Kidney glomerular epithelial cell (primary cell): ENCODE measurements around the gene ST3GAL4.
"Not testable (repeated sequence)": the region's sequence is repeated elsewhere in the genome, so short reads cannot be mapped to it uniquely, and the experiment has no call there.

Source experiments
- DNase-seq: peaks from one replicate; lab custom pipeline; 2025; lab: John Stamatoyannopoulos, UW

The ST3GAL4 gene

DNA sequence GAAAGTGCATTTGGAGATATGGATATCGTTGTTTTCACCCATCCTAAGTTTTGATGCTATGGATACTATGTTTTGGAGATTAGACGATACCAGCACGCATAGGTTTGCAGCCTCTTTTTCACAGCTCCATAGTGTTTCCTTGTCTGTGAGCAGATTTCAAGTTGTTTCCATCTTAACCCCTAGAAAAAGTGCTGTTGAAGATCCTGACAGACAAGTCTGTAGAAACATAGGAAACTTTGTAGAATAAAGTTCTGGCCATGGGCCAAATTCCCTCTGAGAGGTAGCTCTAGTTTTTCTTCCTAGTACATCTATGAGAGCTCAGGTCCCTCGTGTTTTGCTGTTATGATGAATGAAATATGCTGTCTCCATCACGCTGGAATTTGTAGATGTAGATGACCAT is 32.4 kb downstream of the ST3GAL4 start:
- DNase-seq = no peak

DNA sequence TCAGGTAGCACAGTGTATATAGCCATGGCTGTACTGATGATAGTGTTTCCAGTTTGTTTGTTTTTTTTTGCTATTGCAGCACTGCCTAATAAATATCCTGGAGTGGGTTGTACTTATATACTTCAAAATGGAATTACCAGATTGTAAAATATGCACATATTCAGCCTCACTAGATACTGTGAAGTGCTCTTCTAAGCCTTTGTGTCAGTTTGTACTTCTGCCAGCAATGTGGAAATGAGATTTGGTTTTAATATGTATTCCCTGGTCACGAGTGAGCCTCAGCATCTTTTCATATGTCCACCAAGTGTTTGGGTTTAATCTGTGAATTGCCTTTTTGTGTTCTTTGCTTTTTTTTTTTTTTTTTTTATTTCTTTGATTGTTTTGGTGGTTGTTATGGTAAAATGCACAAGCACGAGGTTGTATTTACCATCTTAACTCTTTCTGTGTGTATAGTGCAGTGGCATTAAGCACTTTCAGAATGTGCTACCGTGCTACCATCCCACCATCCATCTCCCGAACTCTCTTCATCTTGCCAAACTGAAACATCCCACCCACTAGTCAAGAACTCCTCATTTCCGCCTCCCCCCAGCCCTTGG is 34.9 kb downstream of the ST3GAL4 start:
- no peak for DNase-seq

DNA sequence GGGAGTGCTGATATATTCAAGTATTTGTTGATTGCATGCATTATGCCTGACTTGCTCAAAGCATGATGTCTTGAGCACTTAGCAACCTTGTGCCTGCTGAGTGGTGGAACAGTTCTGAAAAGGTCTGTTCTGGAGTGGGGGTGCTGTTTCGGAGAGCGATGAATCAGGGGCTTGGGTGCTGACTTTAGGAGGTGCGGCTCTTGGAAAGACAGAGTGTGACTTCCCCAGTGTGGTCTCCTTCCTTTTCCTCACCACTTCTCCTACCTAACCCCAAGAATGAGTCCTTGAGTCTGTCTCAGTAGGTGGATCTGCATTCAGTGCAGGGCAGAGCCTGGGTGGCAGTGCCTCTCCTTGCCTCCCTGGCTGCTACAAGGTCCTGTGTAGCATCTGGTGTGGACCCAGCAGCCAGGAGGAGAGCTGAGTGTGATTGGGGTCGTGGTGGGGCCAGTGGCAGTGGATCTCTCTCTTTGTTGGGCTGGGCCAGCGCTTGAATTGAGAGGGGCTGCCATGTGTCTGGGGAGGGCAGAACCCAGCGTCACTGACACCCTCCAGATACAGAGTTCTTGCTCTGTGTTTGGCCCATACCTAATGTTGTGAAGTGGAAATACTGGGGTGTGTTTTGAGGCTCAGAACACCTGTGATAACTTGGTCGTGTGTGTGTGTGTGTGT is 35.9 kb downstream of the ST3GAL4 start:
- no peak for DNase-seq

DNA sequence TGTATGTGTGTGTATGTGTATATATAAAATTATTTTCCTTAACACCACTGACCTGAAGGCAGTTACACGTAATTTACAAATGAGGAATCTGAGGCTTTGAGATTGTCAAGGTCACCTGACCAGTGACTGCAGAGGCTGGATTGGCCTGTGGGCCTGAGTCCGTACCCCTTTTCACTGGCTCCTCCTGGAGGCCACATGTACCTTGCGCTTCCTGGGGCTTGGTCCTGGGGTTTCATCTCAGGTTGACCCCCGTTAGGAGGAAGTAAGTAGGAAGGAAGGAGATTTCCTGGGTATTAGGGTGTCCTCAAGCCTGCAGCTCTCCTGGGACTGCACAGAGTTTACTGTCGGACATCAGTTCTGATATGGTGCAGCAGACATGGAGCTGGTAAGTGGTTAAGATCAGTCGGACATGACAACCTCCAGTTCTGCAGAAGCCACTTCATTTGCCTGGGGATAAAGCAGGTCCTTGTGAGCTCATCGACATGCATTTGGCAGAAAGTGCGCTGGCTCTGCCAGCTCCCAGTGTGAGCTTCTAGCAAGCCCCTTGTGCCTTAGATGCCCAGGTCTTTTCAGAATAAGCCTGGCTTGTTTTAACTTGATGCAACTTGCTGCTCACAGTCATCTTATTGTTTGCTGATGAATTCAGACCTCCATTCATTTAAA is 36.6 kb downstream of the ST3GAL4 start:
- DNase-seq = no peak

DNA sequence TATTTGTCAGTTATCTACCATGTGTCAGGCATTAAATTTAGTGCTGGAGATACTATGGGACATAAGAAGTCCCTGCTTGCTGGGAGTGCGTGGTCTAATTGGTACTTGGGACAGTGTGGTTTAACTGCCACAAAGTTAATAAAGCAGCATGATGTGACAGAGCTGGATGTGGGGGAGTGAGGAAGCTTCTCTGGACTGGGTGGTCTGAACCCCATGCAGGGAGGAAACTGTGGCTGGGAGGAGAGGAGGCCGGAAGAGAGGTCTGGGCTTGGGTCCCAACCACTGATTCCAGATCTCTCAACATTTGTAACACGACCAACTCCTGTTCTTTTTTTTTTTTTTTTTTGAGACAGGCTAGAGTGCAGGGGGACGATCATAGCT is 37.1 kb downstream of the ST3GAL4 start:
- no peak for DNase-seq

DNA sequence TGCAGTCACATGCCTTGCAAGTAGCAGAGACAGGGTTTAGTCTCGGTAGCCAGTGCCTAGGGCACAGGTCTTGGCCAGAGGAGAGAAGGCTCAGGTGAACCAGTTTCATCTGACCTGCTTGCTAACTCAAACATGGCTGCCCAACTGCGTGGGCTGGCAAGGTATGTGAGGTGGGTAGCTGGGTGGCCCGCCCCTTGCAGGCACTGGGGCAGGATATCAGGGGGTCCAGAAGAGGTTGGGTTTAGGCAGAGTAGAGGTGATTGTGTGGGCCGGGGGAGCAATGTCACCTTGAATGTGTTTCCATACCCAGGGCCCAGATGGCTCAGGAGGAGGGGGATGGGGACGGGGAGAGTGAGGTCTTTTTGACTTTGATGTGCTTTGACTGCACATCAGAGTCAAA is 37.7 kb downstream of the ST3GAL4 start:
- DNase-seq = no peak

DNA sequence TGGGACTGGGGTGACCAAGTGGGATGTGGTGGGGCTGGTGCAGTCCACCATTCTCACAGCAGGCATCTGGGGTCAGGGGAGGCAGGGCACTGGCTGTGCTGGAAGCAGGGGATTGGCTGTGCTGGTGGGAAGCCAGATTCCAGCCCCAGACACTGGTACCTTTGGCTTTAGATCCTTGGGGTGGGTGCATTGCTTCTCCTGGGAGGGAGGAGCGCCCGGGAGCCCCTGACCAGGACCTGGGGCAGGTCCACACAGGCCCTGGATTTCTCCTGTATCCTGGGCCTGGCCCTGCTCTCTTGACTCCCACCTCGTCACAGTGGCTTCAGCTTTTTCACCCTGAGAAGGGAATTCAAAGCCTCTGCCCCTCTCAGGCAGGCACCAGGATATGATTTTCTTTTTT is 38.5 kb downstream of the ST3GAL4 start:
- DNase-seq = no peak

DNA sequence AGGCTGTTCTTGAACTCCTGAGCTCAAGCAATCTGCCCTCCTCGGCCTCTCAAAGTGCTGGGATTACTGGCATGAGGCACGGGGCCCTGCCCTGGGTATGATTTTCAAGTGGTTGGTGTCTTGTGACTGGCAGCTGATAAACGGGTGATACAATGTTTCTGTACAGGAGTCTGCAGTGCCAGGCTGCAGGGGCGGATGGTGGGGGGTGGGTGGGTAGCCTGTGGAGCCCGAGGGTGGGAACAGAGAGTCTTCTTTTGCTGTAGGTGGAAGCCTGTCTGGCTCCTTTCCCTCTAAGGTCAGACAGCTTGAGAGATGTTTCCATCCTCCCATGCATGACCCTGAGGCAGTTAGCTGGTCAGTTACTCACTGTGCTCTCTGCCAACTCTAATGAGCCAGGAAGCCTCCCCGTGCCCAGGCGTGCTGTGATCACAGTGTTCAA is 39.2 kb downstream of the ST3GAL4 start:
- DNase-seq = peak; percentile 18

DNA sequence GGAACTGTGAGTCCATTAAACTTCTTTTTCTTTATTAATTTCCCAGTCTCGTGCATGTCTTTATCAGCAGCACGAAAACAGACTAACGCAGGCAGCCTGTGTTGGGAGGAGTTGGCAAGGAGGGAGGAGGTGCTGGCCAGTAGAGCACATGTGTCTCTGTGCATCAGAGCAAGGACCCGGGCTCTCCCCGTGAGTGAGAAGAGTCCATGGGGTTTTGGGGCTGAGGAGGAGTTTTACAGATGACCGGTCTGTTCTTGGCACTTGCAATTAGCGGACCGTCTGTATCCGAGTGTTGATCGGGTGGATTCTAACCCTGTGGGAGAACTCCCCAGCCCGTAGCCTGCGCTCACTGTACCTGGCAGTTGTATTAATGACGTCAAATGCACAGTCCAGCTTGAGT is 40.3 kb downstream of the ST3GAL4 start:
- DNase-seq = not testable (repeated sequence)

DNA sequence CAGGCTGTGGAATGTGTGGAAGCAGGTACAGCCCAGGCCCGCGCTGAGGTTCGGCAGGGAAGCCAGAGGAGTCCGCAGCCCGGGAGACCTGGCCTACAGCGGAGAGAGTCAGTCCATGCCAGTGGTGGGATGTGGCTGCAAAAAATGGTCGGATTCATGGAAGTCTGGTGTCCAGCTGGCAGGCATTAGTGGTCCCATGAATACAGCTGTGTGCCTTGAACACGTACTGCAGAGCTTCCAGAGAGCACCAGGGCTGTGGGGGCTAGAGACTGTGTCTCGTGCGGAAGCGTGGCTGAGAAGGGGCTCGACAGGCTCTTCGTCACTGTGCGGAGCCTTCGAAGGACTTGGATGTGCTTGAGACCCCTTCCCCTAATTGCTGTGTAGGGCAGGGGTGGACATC is 40.8 kb downstream of the ST3GAL4 start:
- DNase-seq = not testable (repeated sequence)

DNA sequence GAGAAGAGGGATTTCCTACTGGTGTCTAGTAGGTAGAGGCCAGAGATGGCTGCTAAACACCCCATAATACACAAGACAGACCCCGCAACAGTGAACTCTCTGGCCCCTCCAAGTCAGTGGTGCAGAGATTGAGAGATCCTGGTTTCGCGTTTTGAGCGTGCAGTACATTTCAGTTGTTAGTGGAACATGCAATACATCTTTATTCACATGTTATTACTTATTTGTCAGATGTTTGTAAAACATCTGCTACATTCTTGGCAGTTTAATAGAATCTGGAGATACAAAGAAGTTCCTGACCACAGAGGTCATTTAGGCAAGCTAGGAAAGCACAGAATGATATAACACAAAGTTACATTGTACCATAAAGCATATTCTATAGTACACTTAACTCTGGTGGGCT is 41.5 kb downstream of the ST3GAL4 start:
- no peak for DNase-seq

DNA sequence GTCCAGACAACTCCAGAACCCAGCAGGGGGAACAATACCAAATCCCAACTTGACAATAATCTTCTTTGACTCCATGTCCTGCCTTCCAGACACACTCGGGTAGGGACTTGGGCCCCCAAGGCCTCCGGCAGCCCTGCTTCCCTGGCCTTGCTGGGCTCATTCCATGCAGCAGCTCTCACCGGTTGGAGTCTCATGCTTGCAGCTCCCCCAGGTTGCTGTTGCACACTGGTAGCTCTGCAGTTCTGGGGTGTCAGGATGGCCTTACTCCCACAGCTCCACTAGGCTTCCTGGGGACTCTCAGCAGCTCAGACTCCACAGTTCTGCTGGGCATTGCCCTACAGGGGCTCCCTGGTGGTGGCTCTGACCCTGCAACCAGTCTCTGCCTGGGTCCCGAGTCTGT is 42.8 kb downstream of the ST3GAL4 start:
- DNase-seq = no peak

DNA sequence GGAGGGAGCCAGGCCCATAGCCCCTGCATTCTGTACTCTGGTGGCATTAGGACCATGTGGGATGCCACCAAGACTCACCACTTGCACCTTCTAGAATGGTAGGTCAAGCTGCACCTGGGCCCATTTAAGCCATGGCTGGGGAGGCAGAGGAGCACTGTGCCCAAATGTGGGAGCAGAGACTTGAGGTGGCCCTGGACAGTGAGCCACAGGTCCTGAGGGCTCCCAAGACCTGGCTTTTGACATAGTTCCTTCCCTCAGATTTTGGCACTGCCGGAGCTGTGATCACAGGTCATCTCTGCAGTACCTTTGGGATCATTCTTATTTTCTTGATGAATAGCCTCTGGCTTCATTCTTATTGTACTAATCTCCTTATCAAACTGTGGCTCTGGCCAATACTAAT is 43.2 kb downstream of the ST3GAL4 start:
- no peak for DNase-seq

DNA sequence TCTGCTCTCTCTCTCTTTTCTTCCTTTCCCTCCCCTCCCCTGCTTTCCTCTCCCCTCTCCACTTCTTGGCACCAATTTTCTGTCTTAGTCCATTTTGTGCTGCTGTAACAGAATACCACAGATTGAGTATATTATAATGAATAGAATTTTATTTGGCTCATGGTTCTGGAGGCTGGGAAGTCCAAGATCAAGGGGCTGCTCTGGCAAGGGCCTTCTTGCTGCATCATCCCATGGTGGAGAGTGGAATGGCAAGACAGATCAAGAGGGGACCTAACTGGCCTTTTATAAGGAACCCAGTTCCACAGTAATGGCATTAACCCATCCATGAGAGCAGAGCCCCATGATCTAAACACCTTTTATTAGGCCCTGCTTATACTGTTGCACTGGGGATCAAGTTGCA is 44.5 kb downstream of the ST3GAL4 start:
- DNase-seq = no peak

DNA sequence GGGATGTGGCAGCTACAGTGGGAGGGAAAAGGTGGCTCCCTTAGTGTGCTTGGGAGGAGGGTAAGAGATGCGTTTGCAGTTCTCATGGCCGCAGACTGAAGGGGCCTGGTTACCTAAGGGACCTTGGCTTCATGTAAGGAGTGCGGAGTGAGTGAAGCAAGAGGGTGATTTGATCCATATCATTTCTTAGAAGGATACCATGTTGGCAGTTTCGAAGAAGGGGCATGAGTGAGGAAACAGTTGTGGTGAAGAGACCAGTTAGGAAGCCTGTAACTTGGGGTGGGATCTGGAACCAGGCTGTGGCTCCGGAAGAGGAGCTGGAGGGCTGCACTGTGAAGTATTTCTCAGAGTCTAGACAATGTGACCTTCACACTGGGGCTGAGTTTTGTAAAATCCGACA is 45.0 kb downstream of the ST3GAL4 start:
- no peak for DNase-seq

DNA sequence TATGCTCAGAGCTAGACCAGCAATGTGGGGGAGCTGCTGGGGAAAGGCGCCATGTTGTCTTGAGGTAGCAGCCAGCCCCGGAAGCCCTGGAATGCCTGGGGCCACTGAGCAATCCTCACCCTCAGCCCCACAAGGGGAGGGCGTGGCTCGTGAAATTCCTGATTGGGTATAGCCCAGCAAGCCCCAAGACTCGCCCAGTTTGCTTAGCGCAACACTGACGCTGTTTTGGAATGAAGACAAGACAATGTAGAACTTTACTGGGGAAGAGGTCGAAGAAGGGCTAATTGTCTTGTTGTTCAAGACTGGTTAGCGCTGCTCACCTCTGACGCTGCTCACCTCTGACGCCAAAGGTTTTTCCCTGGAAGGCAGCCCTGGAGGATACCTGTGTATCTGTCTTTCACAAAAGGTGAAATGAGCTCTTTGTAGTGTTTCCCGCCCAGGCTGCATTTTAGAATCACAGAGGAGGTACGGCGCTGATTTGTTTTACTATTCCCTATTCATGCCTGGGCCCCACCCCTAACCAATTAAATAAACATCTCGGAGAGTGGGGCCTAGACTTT is 47.6 kb downstream of the ST3GAL4 start:
- no peak for DNase-seq

DNA sequence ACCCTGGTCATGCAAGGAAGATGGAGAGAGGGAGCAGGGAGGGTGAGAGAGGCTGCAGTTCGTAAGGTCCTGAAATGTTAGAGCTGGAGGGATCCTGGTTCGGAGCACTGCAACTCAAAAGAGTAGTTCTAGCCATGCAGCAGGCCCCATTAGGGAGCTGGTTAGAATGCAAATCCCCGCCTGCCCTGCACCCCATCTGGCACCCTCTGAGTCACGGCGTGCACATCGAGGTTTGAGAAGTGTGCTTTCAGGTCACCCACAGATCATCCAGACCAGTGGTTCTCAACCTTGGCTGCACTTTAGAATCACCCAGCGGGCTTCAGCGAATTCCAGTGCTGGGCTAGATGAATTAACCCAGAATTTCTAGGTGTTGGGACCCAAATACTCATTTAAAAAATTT is 48.2 kb downstream of the ST3GAL4 start:
- no peak for DNase-seq

DNA sequence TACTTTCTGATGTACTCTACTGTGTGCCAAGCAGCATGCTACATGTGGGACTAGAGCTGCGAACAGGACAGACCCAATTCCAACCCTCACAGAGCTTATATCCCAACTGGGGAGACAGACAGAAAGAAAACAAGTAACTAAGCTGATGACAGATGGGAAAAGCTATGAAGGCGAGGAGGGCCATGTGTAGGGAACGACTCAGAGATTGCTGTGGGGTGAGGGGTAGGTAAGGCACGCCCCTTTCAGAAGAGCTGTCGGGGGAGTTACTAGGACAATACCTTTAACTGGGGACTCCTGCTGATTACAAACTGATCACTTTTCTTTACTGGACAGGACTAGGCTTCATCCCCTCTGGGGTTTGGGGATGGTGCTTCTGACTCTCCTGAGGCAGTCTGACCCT is 48.9 kb downstream of the ST3GAL4 start:
- DNase-seq = no peak

DNA sequence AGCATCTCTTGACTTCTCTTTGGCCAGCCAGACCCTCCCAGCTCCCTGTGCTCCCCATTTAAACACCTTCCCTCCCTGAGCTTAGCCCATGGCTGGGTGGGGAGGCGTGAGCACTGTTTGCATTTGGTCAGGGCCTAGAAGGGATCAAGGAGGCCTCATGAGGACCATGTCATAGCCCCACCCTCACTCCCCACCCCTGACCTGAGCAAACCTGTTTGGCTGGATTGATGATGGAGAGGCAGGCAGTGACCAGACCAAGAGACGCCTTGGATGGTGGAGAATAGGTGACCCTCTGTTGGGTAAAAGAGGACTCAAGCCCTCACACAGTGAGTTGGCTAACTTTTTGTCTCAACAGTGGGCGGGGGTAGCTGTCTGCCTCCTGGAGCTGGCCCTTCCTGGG is 49.9 kb downstream of the ST3GAL4 start:
- DNase-seq = no peak

DNA sequence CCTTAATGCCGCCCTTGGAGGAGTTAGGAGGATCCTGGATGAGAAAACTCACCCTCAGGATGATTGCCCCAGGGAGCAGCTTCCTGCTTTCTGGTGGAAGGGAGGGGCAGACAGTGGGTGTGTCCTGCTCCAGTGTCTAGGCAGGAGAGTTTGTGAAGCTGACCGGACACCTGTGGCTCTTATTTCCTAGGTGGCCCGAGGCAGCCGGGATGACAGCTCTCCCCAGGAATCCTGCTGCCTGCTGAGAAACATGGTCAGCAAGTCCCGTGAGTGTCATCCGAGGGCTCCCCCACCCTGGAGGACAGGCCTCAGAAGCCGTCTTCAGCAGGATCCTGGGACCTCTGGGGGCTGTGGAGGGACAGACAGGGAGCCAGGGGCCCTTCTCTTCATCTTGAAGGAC is 50.4 kb downstream of the ST3GAL4 start:
- no peak for DNase-seq

DNA sequence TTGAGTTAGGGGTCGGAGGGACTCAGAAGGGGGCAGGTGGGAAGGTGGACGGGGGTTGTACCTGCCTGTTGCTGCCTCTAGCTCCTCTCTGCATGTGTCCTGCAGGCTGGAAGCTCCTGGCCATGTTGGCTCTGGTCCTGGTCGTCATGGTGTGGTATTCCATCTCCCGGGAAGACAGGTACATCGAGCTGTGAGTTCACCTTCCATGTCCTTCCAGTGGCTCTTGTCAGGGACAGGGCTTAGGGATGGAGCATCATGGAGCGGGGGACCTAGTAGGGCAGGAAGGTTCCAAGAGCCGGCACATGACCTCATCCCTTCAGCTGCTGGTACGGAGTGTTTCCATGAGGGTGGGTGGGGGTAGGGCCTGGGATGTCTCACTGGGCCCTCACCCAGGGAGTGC is 50.9 kb downstream of the ST3GAL4 start:
- DNase-seq = no peak

DNA sequence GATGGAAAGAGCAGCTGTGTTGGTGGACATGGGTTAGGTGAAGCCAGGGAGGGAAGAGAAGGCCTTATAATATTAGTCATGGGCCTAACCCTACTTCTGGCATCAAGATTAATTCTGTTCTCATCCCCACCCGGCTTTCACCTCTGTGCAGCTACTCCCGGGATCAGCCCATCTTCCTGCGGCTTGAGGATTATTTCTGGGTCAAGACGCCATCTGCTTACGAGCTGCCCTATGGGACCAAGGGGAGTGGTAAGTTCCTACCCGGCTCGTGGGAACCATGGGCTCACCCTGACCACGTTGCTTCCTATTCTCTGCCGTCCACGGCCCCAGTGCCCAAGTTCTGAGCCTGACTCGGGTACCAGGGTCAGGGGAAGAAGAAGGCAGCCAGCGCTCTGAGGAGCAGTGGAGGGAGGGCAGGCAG is 51.6 kb downstream of the ST3GAL4 start:
- no peak for DNase-seq

DNA sequence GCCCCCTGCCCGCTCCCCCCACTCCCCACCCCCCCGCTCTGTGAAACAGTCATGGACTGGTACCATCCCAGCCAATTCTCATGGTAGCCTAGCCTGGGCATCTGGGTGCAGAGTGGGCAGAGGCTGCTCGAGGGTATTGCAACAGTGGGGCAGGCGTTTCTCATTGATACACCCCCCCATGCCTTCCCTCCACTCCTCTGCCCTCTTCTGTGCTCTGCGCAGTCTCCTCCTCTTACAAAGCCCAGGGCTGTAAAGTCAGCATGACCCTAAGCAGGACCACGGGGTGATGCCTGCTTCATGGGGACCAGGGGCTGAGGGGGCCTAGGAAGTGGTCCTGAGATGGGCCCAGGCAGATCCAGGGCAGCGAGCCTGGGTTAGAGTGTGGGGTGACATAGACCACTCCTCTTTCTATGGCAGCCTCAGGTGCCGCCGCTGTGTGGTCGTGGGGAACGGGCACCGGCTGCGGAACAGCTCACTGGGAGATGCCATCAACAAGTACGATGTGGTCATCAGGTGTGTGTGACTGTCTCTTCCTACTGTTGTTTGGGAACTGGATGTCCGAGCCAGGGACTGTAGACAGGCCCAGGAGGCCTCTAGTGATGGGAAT is 52.3 kb downstream of the ST3GAL4 start:
- no peak for DNase-seq
